Adrenal gland (tissue), 5 donors: ENCODE results near the gene JOSD2.

Source experiments
- CTCF ChIP-seq, 6 experiments: fragments of 450-650 bp in 4 of 6; fragments of 200-600 bp in 2 of 6; sonication (generic) in 1 of 6; IDR thresholded peaks; 1 replicate in 5 of 6; 2 replicates in 1 of 6; pipeline versions ENCODE4 v1.5.1 to v1.8.0; 2016 to 2021; ENCODE audit warnings: antibody characterized with exemption in 6 of 6, mild to moderate bottlenecking in 2 of 6, moderate library complexity in 1 of 6
- POLR2A ChIP-seq, 2 donors: fragments of 450-650 bp; IDR thresholded peaks; one replicate each; pipeline ENCODE4 v1.6.1; 2017; ENCODE audit warnings: antibody characterized with exemption in 2 of 2, mild to moderate bottlenecking in 2 of 2, moderate library complexity in 1 of 2
- donor health status: DM: no; HTN: no; CAD: no.

DNA sequence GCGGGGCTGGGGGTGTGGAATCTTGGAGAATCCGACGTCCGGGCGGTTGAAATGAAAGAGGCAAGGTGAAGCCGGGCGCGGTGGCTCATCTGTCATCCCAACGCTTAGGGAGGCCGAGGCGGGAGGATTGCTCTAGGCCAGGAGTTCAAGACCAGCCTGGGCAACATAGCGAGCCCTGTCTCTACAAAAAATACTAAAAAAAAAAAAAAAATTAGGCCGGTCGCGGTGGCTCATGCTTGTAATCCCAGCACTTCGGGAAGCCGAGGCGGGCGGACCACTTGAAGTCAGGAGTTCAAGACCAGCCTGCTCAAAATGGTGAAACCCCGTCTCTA lies 34.1 kb downstream of the JOSD2 start:
- TF ChIP-seq CTCF (IDR thresholded peaks at IDR 0.05): no peak
- no peak for TF ChIP-seq POLR2A (IDR thresholded peaks at IDR 0.05)
